HepG2 (cell line): ENCODE results near the gene VASN. TPM values are rescaled to one million over a fixed set of nuclear protein-coding genes. Genes with fewer than 3 reads are reported as not detected.
A peak's percentile ranks its signal among the peaks of the same experiment; 100 is the strongest.

Experiments used
- DR1 ChIP-seq: sonication (generic); formaldehyde crosslinking; IDR thresholded peaks from 2 replicates; pipeline ENCODE4 v1.8.0; 2021; ENCODE audit warnings: mild to moderate bottlenecking, missing genetic modification reagents, inconsistent platforms
- HINFP ChIP-seq: sonication (generic); formaldehyde crosslinking; IDR thresholded peaks from 2 replicates; pipeline ENCODE4 v1.4.0; 2020; ENCODE audit warnings: low read depth, mild to moderate bottlenecking, missing genetic modification reagents
- HNF1B ChIP-seq: sonication (generic); formaldehyde crosslinking; IDR thresholded peaks from 2 replicates; pipeline ENCODE4 v1.5.1; 2020; ENCODE audit warnings: mild to moderate bottlenecking, moderate library complexity, missing genetic modification reagents
- HNRNPH1 ChIP-seq: fragments of 200-400 bp; formaldehyde crosslinking; optimal IDR thresholded peaks from 2 replicates; pipeline ENCODE3; 2017; ENCODE audit warnings: mild to moderate bottlenecking, low read depth, low read length
- HOXA3 ChIP-seq: sonication (generic); formaldehyde crosslinking; IDR thresholded peaks from 2 replicates; pipeline ENCODE4 v1.5.0; 2020; ENCODE audit warnings: missing genetic modification reagents
- HOXA7 ChIP-seq: sonication (generic); formaldehyde crosslinking; IDR thresholded peaks from 2 replicates; pipeline ENCODE4 v1.8.1; 2022; ENCODE audit warnings: mild to moderate bottlenecking, missing genetic modification reagents, moderate library complexity
- KDM1A ChIP-seq: IDR thresholded peaks from 2 replicates; pipeline ENCODE4 v1.6.1; 2016; ENCODE audit warnings: missing compliant biosample characterization
- MTA1 ChIP-seq: sonication (generic); formaldehyde crosslinking; IDR thresholded peaks from 2 replicates; pipeline ENCODE4 v1.4.0; 2020; ENCODE audit warnings: missing genetic modification reagents, mild to moderate bottlenecking, borderline replicate concordance
- NBN ChIP-seq: fragments of 450-650 bp; conservative IDR thresholded peaks from 2 replicates; pipeline ENCODE4 v1.6.1; 2017
- NR0B2 ChIP-seq: sonication (generic); formaldehyde crosslinking; IDR thresholded peaks from 2 replicates; pipeline ENCODE4 v1.4.0; 2020; ENCODE audit warnings: mild to moderate bottlenecking, missing genetic modification reagents
- PLRG1 ChIP-seq: fragments of 450-650 bp; conservative IDR thresholded peaks from 2 replicates; pipeline ENCODE4 v1.6.1; 2016
- PPARG ChIP-seq: conservative IDR thresholded peaks from 2 replicates; pipeline ENCODE4 v1.6.1; 2016; ENCODE audit warnings: missing biosample characterization, missing genetic modification reagents
- RELA ChIP-seq: sonication (generic); formaldehyde crosslinking; IDR thresholded peaks from 2 replicates; pipeline ENCODE4 v1.4.0; 2020; ENCODE audit warnings: missing genetic modification reagents
- SNAPC4 ChIP-seq: sonication (generic); formaldehyde crosslinking; IDR thresholded peaks from 2 replicates; pipeline ENCODE4 v1.4.0; 2020; ENCODE audit warnings: mild to moderate bottlenecking, missing genetic modification reagents
- TMF1 ChIP-seq: sonication (generic); formaldehyde crosslinking; IDR thresholded peaks from 2 replicates; pipeline ENCODE4 v1.8.1; 2022; ENCODE audit warnings: low read depth, missing genetic modification reagents
- ZFP36L1 ChIP-seq: sonication (generic); formaldehyde crosslinking; IDR thresholded peaks from 2 replicates; pipeline ENCODE4 v1.8.0; 2022; ENCODE audit warnings: mild to moderate bottlenecking, missing genetic modification reagents, moderate library complexity
- ZNF264 ChIP-seq: sonication (generic); formaldehyde crosslinking; IDR thresholded peaks from 2 replicates; pipeline ENCODE4 v1.4.0; 2020; ENCODE audit warnings: missing genetic modification reagents
- ZNF510 ChIP-seq: sonication (generic); formaldehyde crosslinking; IDR thresholded peaks from 2 replicates; pipeline ENCODE4 v1.4.0; 2020; ENCODE audit warnings: low read depth, mild to moderate bottlenecking, missing genetic modification reagents
- ZNF605 ChIP-seq: sonication (generic); formaldehyde crosslinking; IDR thresholded peaks from 2 replicates; pipeline ENCODE4 v1.8.0; 2022; ENCODE audit warnings: mild to moderate bottlenecking, missing genetic modification reagents
- polyA plus RNA-seq, 8 experiments: library from polyadenylated mRNA; depleted of rRNA in 3 of 8; stranded (reverse) in 7 of 8; unstranded in 1 of 8; fragments of >200 nt; fragmentation: Illumina TruSeq in 4 of 8; extraction: Trizol in 4 of 8; gene quantifications; 2 replicates each; pipeline versions ENCODE4 v1.2.1 to v1.2.3, GENCODE V29; 2011 to 2016; ENCODE audit warnings: low read depth in 4 of 8, missing spikeins in 1 of 8, mixed read lengths in 1 of 8; ENCODE audit not compliant: insufficient read depth in 1 of 8
- total RNA-seq, 5 experiments: library from RNA; depleted of rRNA; stranded (reverse); fragments of >200 nt; fragmentation: Illumina TruSeq; extraction: Trizol; gene quantifications; 2 replicates each; pipeline ENCODE4 v1.2.3, GENCODE V29; 2016; ENCODE audit warnings: low read depth in 1 of 5

The VASN gene
- total and polyA plus RNA-seq, 2 of the 13 experiments (the other 11 are each of a cell fraction or from before 2014, with no cell fraction given), result 8.4 to 18.2 TPM

DNA sequence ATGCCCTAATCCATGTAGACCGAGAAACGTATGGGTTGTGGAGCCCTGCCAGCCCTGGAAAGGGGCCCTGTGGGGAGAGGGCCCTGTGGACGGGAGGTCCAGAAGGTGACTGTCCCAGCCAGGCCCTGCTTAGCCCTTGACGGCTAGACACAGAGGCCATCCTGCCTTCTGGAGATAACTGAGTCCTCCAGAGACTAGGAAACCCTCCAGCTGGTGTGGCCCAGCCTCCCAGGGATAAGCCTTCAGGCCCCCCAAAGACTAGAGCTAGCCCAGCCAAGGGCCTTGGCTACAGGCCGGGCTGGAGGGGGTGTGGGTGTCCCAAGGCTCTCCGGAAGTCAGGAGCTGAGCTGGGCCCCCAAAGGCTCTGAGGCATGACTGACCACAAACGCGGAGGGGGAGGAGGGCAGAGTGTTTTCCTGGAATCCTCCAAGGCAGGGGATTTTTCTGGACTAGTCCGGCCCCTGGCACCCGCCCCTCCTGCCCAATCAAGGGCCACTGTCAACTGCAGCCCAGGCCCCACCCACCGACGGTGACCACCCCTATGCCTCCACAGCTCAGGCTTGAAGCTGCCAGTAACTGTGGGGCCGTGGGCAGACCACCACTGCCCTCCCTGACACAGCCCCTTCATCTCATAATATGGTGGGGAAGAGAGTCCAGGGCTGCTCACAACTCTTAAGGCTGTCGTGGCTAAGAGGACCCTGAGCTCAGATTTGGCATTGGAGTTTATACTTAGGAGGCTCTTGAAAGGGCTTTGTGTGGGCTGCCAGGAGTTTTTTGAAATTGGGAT, 885 bp upstream of the VASN start (continued):
- TF ChIP-seq SNAPC4 (CRISPR knock-in tag) (no peak), ZNF510 (no peak), TMF1 (CRISPR knock-in tag) (no peak), RELA (CRISPR knock-in tag) (0 out of 2 replicates have a peak, but pooled peaks have one; percentile 49), KDM1A (CRISPR knock-in tag) (no peak), DR1 (CRISPR knock-in tag) (no peak), NBN (no peak), HOXA3 (peak; percentile 34; the same call in 1 of the 2 replicates), ZNF264 (peak; percentile 36; the same call in 1 of the 2 replicates), HINFP (CRISPR knock-in tag) (0 out of 2 replicates have a peak, but pooled peaks have one; percentile 7), PPARG (CRISPR knock-in tag) (no peak), PLRG1 (no peak), HOXA7 (CRISPR knock-in tag) (no peak), ZNF605 (CRISPR knock-in tag) (no peak), HNRNPH1 (no peak), NR0B2 (no peak), ZFP36L1 (CRISPR knock-in tag) (no peak), HNF1B (CRISPR knock-in tag) (no peak), MTA1 (no peak)
